Umbilical cord (tissue), 2 donors: ENCODE data around the gene OGDH. TPM values are rescaled to one million over a fixed set of nuclear protein-coding genes. Genes with fewer than 3 reads are reported as not detected.
"Not testable (repeated sequence)": the region's sequence is repeated elsewhere in the genome, so short reads cannot be mapped to it uniquely, and the experiment has no call there.

Experiments
- DNase-seq: peaks from one replicate; pipeline ENCODE4 v3.0.0-alpha.2; 2015; ENCODE audit warnings: low spot score
- total RNA-seq: library from RNA; depleted of rRNA; stranded (reverse); fragments of >200 nt; gene quantifications from one replicate; pipeline ENCODE4 v1.2.3, GENCODE V29; 2014; ENCODE audit warnings: low replicate concordance; ENCODE audit not compliant: insufficient read depth

The OGDH gene
- total RNA-seq = 33.9 TPM

DNA sequence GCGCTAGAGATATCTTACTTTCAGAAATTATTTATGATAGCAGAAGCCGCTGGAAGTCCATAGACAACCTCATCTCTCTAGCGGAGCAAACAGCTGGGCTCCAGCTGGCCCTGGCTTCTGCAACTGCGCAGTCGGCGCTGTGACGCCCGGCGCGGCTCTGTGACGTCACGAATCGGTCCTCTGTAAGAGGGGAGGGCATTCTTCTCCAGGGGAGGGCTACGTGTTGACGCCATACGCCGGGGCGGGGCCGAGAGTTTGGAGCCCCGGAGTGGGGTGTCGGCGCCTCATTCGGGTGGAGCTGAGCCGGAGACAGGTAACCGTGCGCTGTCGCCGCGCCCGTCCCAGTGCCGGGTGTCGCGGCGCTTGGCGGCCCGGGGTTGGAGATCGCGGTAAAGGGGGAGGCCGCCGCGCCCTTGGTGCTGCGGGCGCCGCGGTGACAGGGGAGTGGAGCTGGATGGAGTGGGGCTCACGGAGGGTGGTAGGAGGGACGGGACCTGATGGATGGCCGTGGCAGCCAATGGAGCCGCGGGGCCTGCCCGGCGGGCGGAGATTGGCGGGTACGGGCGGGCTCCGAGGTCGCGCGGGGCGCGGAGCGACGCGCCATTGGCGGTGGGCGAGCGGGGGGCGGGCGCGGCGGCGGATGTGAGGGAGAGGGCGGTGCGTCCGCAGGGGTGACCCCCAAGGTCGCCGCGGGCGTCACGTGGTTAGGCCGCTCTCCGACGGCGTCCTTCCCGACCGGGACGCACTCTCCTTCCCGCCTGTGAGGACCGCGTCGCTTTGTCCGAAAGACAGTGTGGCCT lies at the start of gene OGDH:
Gene OGDH, plus strand, starts transcription at position 287 of the 800 bp plus-strand sequence. CDS start 17,717 bp downstream, outside the sequence.
- peak; percentile 99 for DNase-seq

DNA sequence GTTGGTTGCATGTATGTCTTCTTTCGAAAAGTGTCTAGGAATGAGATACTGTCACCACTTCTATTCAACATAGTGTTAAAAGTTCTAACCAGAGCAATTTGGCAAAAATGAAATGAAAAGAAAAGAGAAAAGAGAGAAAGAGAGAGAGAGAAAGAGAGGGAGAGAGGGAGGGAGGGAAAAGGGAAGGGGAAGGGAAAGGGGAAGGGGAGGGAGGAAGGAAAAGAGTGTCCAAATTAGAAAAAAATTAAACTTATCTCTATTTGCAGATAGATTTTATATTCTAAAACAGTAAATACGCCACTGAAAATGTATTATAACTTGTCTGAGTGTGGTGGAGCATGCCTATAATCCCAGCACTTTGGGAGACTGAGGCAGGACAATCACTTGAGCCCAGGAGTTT lies 48.9 kb upstream of the OGDH start:
- DNase-seq = no peak

DNA sequence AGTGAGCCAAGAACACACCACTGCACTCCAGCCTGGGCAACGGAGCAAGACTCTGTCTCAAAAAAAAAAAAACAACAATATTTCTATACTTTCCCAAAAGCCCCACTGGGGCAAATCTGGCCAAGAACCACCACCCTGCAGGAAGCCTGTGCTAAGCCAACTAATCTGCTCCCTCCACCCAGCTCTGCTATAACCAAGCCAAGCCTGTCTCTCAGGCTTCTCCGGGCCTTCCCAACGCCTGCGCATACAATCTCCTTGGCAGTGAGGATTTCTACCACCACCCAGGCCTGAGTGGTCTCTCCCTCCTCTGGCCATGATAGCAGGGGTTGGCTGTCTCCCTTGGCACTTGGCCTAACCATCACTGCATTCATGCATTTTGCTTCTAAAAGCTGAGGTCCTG lies 46.9 kb upstream of the OGDH start:
- DNase-seq = no peak

- no peak for DNase-seq
Observed at GRCh38 chr7:44561481-44561880, 44.9 kb upstream of the OGDH start.

- DNase-seq = peak; percentile 72
Observed at GRCh38 chr7:44561962-44562621, 44.3 kb upstream of the OGDH start.

GRCh38 chr7:44562622-44562962 lies 43.8 kb upstream of the OGDH start:
- DNase-seq = not testable (repeated sequence)

GRCh38 chr7:44563171-44563679 lies 43.2 kb upstream of the OGDH start:
- no peak for DNase-seq

- no peak for DNase-seq
Observed at GRCh38 chr7:44564606-44565005, 41.8 kb upstream of the OGDH start.

DNA sequence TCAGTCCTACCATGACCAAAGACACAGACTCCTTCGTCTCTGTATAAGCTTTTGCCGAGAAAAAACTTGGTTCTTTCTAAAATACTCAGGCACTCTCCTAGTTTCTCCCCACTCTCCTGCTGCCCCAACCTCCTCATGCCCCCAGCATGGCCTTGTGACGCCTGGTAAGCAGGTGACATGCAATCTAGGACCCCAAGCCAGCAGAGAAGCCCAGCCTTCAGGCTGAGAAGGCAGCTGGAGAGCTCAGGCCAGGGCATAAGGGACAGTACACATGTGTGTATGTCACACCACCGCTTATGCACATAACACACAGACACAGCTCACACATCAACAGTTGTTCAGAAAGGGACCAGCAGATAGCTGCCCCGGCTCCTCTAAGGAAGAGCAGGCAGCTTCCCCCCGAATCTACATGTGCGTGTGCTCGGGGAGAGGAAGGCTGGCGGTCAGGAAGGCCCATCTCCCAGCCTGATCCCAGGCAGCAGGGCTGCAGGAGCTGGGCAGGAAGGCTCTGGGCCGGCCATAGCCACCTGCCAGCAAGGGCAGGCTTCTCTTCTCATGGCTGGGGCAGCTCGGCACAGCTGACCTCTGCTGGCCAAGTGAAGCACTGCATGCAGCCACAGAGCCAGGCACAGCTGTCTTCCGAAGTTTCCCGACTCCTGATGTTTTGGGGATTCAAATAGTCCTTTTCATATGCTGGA lies 41.2 kb upstream of the OGDH start:
- DNase-seq = peak; percentile 42

GRCh38 chr7:44565795-44566559 lies 40.5 kb upstream of the OGDH start:
- DNase-seq = no peak

GRCh38 chr7:44566680-44567079 lies 39.7 kb upstream of the OGDH start:
- DNase-seq = no peak

DNA sequence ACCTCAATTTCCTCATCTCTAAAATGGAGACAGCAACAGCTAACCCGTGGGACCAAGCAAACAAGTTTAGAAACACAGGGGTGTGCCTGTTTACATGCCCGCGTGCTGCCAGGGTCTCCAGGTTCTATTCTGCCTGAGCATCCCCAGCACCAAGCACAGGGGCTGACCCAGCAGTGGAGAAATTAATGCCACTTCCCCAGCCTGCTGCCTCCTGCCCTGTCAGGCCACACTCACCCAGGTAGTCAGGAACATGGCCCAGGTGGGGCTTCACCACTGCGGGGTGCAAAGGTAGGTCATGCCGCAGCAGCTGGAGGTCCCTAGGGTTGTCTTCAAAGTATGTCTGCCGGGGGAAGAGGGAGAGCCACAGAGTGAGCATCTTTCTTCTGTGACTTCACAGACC lies 38.5 kb upstream of the OGDH start:
- no peak for DNase-seq

DNA sequence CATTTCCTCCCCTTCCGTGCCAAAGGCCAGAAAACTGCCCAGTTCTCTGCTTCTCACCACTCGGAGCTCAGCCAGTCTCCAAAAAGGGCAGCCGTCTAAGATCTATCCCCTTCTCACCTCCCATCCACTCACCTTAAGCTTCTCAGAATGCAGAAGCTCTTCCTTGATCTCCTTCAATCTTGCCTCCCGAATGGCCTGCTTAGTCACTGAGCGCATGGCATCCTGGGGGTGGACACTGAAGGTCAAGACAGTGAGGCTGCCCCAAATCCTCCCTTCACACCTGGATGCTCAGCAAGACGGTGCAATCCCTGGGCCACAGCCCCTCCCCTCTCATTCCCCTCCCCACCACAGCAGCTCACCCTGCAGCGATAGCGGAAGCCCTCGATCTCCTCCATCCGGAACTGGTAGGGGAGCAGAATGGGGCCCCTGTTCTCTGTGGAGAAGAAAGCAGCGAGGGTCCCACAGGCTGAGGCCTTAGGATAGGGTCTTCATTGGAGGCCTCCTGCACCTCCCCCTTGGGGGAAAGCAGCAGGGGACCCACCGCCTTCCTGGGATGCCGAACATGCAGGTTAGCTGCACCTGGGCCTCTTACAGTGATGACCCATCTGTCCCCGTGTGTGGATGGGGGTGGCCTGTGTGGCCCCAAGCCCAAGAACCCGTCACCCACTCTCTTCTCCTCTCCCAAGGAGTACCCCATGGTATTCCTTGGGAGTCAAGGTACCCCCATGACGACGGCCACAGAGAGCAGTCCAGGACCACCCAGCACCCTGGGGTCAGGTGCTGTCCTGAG lies 37.5 kb upstream of the OGDH start:
- no peak for DNase-seq

DNA sequence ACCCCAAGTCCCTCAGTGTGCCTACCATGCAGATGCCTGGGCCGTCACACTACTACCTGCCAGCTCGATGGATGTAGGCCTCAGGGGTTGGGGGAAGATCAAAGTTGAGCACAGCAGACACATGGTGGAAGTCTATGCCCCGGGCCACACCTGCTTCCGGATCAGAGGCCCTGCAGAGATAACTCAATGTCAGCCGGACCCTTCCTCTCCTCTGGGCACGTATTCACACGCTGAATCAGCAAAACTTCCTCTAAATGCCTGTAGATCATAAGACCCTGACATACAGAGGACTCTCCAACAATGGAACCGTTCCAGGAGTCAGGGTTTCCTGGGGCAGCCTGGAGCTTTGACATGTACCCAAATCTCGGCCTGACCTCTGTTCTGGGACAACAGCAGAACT lies 36.5 kb upstream of the OGDH start:
- DNase-seq = no peak

- no peak for DNase-seq
Observed at GRCh38 chr7:44572771-44573170, 33.7 kb upstream of the OGDH start.

- DNase-seq = peak; percentile 98
Observed at GRCh38 chr7:44573464-44574286, 32.8 kb upstream of the OGDH start, which contains the start of gene DDX56. Gene DDX56, minus strand, starts transcription at chr7:44573908. Its CDS starts 13 bp downstream, at chr7:44573895.

DNA sequence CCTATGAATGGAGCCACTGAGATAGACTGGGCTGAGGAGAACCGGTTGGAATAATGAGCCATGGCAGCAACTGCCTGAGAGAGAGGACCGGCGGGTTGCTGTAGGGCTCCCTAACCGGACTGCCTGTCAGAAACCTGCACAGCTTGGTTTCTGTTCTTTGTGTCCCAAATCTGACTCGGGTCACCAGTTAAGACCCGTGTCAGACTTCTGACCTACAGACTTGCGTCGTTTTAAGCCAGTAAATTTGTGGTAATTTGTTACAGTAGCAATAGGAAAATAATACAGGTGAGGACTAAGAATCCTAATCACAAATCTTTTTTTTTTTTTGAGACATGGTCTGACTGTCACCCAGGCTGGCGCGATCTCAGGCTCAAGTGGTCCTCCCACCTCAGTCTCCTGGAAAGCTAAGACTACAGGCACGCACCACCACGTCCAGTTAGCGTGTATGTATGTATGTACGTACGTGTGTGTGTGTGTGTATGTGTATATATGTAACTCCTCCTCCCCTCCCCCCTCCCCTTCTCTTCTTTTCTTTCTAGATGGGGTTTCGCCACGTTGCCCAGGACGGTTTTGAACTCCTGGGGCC lies 32.0 kb upstream of the OGDH start:
- no peak for DNase-seq

DNA sequence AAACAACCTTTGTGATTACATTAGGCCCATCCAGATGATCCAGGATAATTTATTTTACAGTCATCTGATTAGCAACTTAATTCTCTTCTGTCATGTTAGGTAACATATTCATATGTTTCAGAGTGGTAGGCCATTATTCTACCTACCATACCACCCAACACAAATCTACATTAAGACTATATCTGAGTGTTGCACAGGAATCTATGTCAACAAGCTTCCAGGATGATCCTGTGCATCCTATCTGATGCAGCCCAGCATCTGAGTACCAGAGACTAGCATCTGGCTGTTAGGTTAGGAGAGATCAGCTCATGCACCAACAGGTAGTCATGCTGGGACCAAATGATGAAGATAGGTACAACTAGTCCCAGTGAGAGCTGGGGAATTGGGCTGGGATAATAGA lies 31.4 kb upstream of the OGDH start:
- no peak for DNase-seq

- no peak for DNase-seq
Observed at GRCh38 chr7:44576228-44576627, 30.2 kb upstream of the OGDH start.
